CD4-positive, alpha-beta T cell treated with Interleukin-2 at 100 ng/mL for 4 hours (primary cell): ENCODE measurements around the gene AKR1B1.

ENCODE experiments used
- DNase-seq: peaks from one replicate; pipeline ENCODE4 v3.0.0-alpha.2; 2020; ENCODE audit warnings: low spot score

The AKR1B1 gene

GRCh38 chr7:134444198-134444960, 14.5 kb downstream of the AKR1B1 start:
- no peak for DNase-seq

- no peak for DNase-seq
Observed at GRCh38 chr7:134443396-134444070, 15.4 kb downstream of the AKR1B1 start.

GRCh38 chr7:134442441-134443220, 16.3 kb downstream of the AKR1B1 start:
- DNase-seq = no peak

- DNase-seq = no peak
Observed at GRCh38 chr7:134441264-134441663, 17.6 kb downstream of the AKR1B1 start.

GRCh38 chr7:134440476-134440875, 18.4 kb downstream of the AKR1B1 start:
- DNase-seq = no peak

- no peak for DNase-seq
Observed at GRCh38 chr7:134440067-134440466, 18.8 kb downstream of the AKR1B1 start.

GRCh38 chr7:134438946-134439345, 20.0 kb downstream of the AKR1B1 start:
- DNase-seq = no peak

- DNase-seq = no peak
Observed at GRCh38 chr7:134435161-134435920, 23.6 kb downstream of the AKR1B1 start.

GRCh38 chr7:134434701-134435100, 24.2 kb downstream of the AKR1B1 start:
- DNase-seq = no peak

- DNase-seq = no peak
Observed at GRCh38 chr7:134433430-134433829, 25.5 kb downstream of the AKR1B1 start.

- peak; percentile 81 for DNase-seq
Observed at GRCh38 chr7:134432296-134433152, 26.4 kb downstream of the AKR1B1 start.

GRCh38 chr7:134431815-134432214, 27.1 kb downstream of the AKR1B1 start:
- no peak for DNase-seq

GRCh38 chr7:134429481-134429880, 29.4 kb downstream of the AKR1B1 start:
- DNase-seq = no peak

GRCh38 chr7:134428942-134429341, 30.0 kb downstream of the AKR1B1 start:
- DNase-seq = no peak

- no peak for DNase-seq
Observed at GRCh38 chr7:134427896-134428295, 31.0 kb downstream of the AKR1B1 start.

- DNase-seq = no peak
Observed at GRCh38 chr7:134425777-134426176, 33.1 kb downstream of the AKR1B1 start.

GRCh38 chr7:134422638-134423037, 36.3 kb downstream of the AKR1B1 start:
- DNase-seq = no peak

GRCh38 chr7:134422008-134422407, 36.9 kb downstream of the AKR1B1 start:
- no peak for DNase-seq

GRCh38 chr7:134420424-134421125, 38.3 kb downstream of the AKR1B1 start:
- DNase-seq = no peak

- no peak for DNase-seq
Observed at GRCh38 chr7:134419875-134420274, 39.0 kb downstream of the AKR1B1 start.
